ENCODE results near the gene THSD4. TPM values are rescaled to one million over a fixed set of nuclear protein-coding genes. Genes with fewer than 3 reads are reported as not detected.

Gene THSD4
- total and polyA plus RNA-seq, 2 of the 8 experiments (the other 6 are each of a cell fraction or from before 2014, with no cell fraction given) = 2.5 to 6.2 TPM

- Histone ChIP-seq H3K23ac (ENCODE audit: insufficient read length) (no peak overlapping the region), H2BK120ac (replicated peaks; ENCODE audit: low read depth, low read length) (no peak overlapping the region), H3K9me3 (ENCODE audit: insufficient read depth in 2 of 2, low read depth in 1 of 2, low read length in 1 of 2) (no peaks in the 10 kb centered on the region), H3K79me1 (ENCODE audit: low read depth, low read length) (no peaks in the 10 kb centered on the region), H4K91ac (replicated peaks; ENCODE audit: insufficient read length, low read length) (no peak overlapping the region), H2BK15ac (ENCODE audit: low read length) (no peak overlapping the region), H4K20me1 (replicated peaks in 1 of 2; ENCODE audit: control insufficient read depth in 1 of 2, insufficient read depth in 2 of 2, low read length in 2 of 2) (no peaks in the 10 kb centered on the region), H3K27me3 (replicated peaks in 1 of 4; ENCODE audit: control insufficient read depth in 3 of 4, extremely low read depth in 1 of 4, insufficient read depth in 3 of 4, low read length in 3 of 4) (no peaks in the 10 kb centered on the region), H3K4me3 (ENCODE audit: extremely low read depth in 1 of 4, insufficient read depth in 2 of 4, low read depth in 3 of 4, low read length in 4 of 4) (no peak overlapping the region), H2BK5ac (ENCODE audit: low read depth, low read length) (no peak overlapping the region), H3K56ac (replicated peaks; ENCODE audit: insufficient read length, low read depth, low read length) (no peak overlapping the region), H3K14ac (ENCODE audit: insufficient read length) (no peak overlapping the region), H2BK20ac (ENCODE audit: low read length) (no peak overlapping the region), H4K8ac (ENCODE audit: extremely low read depth, insufficient read depth, low read length) (no peak overlapping the region), H3K79me2 (ENCODE audit: control insufficient read depth in 1 of 2, insufficient read depth in 2 of 2, low read length in 2 of 2) (no peaks in the 10 kb centered on the region), H3K4ac (replicated peaks; ENCODE audit: insufficient read length, low read depth, low read length) (no peak overlapping the region), H3K23me2 (ENCODE audit: low read depth, low read length) (no peaks in the 10 kb centered on the region), H4K5ac (ENCODE audit: insufficient read length, low read depth, low read length) (no peak overlapping the region), H3K27ac (ENCODE audit: low read depth, low read length) (no peak overlapping the region), H3K36me3 (ENCODE audit: control insufficient read depth in 2 of 4, insufficient read depth in 4 of 4, low read length in 3 of 4) (no peaks in the 10 kb centered on the region), H2BK12ac (ENCODE audit: low read depth, low read length) (no peak overlapping the region), H3K9ac (replicated peaks in 1 of 4; ENCODE audit: extremely low read depth in 1 of 4, low read depth in 3 of 4, low read length in 3 of 4) (no peak overlapping the region), H2AK5ac (ENCODE audit: low read depth, low read length) (no peak overlapping the region), H2AFZ (ENCODE audit: low read length) (no peak overlapping the region), H3K4me2 (ENCODE audit: insufficient read depth in 1 of 2, low read depth in 2 of 2, low read length in 2 of 2) (no peak overlapping the region), H3K18ac (ENCODE audit: extremely low read depth, low read length) (no peak overlapping the region), H3K4me1 (replicated peaks in 1 of 4; ENCODE audit: control insufficient read depth in 3 of 4, insufficient read depth in 4 of 4, low read length in 3 of 4) (peaks cover 4 to 8% (median 5%) of the 10 kb centered on the region in 4 experiments; a peak in 5 of 7 replicates)
- 77% methylated on average over 2 of the region's 2 CpGs; no CpG with 5 or more reads in 1 of the 2 experiments for WGBS, 2 experiments (ENCODE audit: extremely low coverage in 1 of 2, insufficient coverage in 1 of 2, insufficient read length in 1 of 2, insufficient replicate concordance in 2 of 2, low coverage in 1 of 2, low lambda C conversion rate in 2 of 2, missing lambda C conversion rate in 1 of 2)
- FAIRE-seq (no peak), DNase-seq (ENCODE audit: low read depth in 1 of 2, low spot score in 2 of 2) (no peak)
- POLR2A ChIA-PET (ENCODE audit: partially characterized antibody) = interaction anchor here (1.2 kb wide), 1 partner anchor 130 kb away, joined by 3 read pairs; no protein-coding TSS in a partner anchor
- CTCF ChIA-PET (ENCODE audit: partially characterized antibody) = interaction anchor here (0.7 to 1.8 kb wide), 9 partner anchors 10 to 574 kb away, joined by 3 to 7 read pairs (median 4); no protein-coding TSS in a partner anchor
- no peak for TF ChIP-seq CHD2 (IDR thresholded peaks at IDR 0.05; ENCODE audit: low read length)
- no peak for TF ChIP-seq TBP (IDR thresholded peaks at IDR 0.05; ENCODE audit: low read depth, low read length)
- TF ChIP-seq SIN3A (conservative IDR thresholded peaks at IDR 0.05 in 1 of 2, IDR thresholded peaks at IDR 0.05 in 1 of 2; ENCODE audit: low read depth in 1 of 2, low read length in 2 of 2) = no peak
- TF ChIP-seq CHD1 (IDR thresholded peaks at IDR 0.05; ENCODE audit: low read depth, low read length) = no peak
- TF ChIP-seq BCL11A (IDR thresholded peaks at IDR 0.05; ENCODE audit: low read depth in 2 of 2, low read length in 2 of 2) = no peak
- TF ChIP-seq JUND (IDR thresholded peaks at IDR 0.05; ENCODE audit: low read length) = no peak
Observed at GRCh38 chr15:71677352-71677751, 562.1 kb downstream of the THSD4 start.

Data from H1 (cell line).